Neural cell (in vitro differentiated cells): Measurements from ENCODE around the gene KLF16. TPM values are rescaled to one million over a fixed set of nuclear protein-coding genes. Genes with fewer than 3 reads are reported as not detected.

Experiments used
- polyA plus RNA-seq: library from polyadenylated mRNA; depleted of rRNA; stranded (reverse); fragments of >200 nt; gene quantifications from 2 replicates; pipeline ENCODE4 v1.2.3, GENCODE V29; 2014

The KLF16 gene
- polyA plus RNA-seq, 1 donor from 2014 or later, result 3.5 TPM

Other genes starting within 250 kb of the KLF16 start
- gene TCF3, start 211.0 kb downstream of the KLF16 start, polyA plus RNA-seq, result 31.7 and 44.9 TPM in 2 replicates
- 0.45 and 1.6 TPM in 2 replicates for gene ONECUT3, start 110.1 kb downstream of the KLF16 start, polyA plus RNA-seq
- gene ATP8B3, start 51.3 kb downstream of the KLF16 start, polyA plus RNA-seq, result 0.74 and 1.5 TPM in 2 replicates
- gene REXO1, start 15.1 kb downstream of the KLF16 start, polyA plus RNA-seq, result 9.2 and 18.5 TPM in 2 replicates
- 116 and 140 TPM in 2 replicates for gene ABHD17A, start 21.9 kb upstream of the KLF16 start, polyA plus RNA-seq
- gene ADAT3, start 41.8 kb upstream of the KLF16 start, polyA plus RNA-seq, result 1.6 TPM in 2 replicates
- gene SCAMP4, start 41.8 kb upstream of the KLF16 start, polyA plus RNA-seq, result 12.7 and 13.3 TPM in 2 replicates
- 110 and 138 TPM in 2 replicates for gene CSNK1G2, start 77.6 kb upstream of the KLF16 start, polyA plus RNA-seq
- gene BTBD2, start 152.1 kb upstream of the KLF16 start, polyA plus RNA-seq, result 46.1 and 57.6 TPM in 2 replicates
- 27.6 and 37.6 TPM in 2 replicates for gene MKNK2, start 187.7 kb upstream of the KLF16 start, polyA plus RNA-seq
- gene MOB3A, start 232.7 kb upstream of the KLF16 start, polyA plus RNA-seq, result 5.8 and 8.3 TPM in 2 replicates
- 39.3 and 45.8 TPM in 2 replicates for gene IZUMO4, start 233.3 kb upstream of the KLF16 start, polyA plus RNA-seq